ENCODE results near the gene SLC6A19. TPM values are rescaled to one million over a fixed set of nuclear protein-coding genes. Genes with fewer than 3 reads are reported as not detected.

The SLC6A19 gene
- total and polyA plus RNA-seq, 9 of the 15 experiments (the other 6 are each of a cell fraction or from before 2014, with no cell fraction given): 0.03 to 1.6 (median 0.59) TPM

DNA sequence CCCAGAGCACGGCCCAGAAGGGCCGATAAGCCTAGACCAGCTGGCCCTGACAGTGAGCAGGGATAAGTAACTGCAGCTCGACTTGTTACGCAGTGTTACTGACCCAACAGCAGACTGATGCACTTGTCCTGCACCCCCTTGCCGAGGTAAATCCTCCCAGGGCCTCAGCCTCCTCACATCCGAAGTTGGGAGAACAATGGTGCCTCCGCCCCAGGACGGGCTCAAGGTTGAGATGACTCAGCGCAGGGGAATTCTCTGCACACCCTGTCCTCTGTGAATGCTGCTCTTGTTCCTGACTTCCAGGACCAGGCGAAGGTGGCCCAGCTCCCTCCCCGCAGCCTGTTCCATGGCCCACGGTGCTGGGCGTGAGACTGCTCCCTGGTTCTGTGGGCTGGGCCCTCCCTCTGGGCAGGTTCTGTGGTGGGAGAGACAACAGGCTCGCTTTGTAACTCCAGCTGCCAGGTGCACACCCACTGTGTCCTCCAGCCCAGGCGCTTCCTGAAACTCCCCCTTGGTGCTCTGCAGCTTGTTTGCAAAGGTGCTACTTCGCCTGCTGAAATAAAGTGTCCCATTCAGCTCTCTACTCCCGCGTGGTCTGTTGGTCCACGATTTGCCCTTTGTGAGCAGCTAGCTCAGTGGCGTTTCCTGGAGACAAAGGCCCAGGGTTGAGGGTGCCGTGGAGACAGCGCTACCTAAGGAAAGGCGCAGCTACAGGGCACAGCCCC is 40.1 kb upstream of the SLC6A19 start:
- intact Hi-C loops (cut with micrococcal nuclease): loop anchor here (10.0 kb wide), 1 partner anchor 166 kb away; no protein-coding TSS in a partner anchor
- Histone ChIP-seq H3K79me2 (ENCODE audit: control insufficient read depth, insufficient read depth, low read length) (no peaks in the 10 kb centered on the region), H4K20me1 (replicated peaks; ENCODE audit: control insufficient read depth, insufficient read depth, low read length) (peaks cover 34% of the 10 kb centered on the region), H3K27ac (ENCODE audit: extremely low read depth, low read depth, low read length) (no peak overlapping the region), H3K9me1 (ENCODE audit: control insufficient read depth, insufficient read depth, low read length) (peaks cover 4% of the 10 kb centered on the region), H3K27me3 (ENCODE audit: control insufficient read depth in 2 of 2, insufficient read depth in 2 of 2, low read length in 2 of 2) (peaks cover 32 to 82% of the 10 kb centered on the region in 2 experiments; a peak in 4 of 5 replicates), H2AFZ (ENCODE audit: low read depth, low read length) (no peak overlapping the region), H3K9me3 (replicated peaks; ENCODE audit: control insufficient read depth, insufficient read depth, low read depth, low read length) (peaks cover 2% of the 10 kb centered on the region; the same call in 1 of the 2 replicates), H3K9ac (ENCODE audit: insufficient read depth in 1 of 2, low read depth in 2 of 2, low read length in 2 of 2) (no peak overlapping the region; a peak in 1 of 4 replicates), H3K4me2 (ENCODE audit: insufficient read depth, low read length) (no peak overlapping the region), H3K4me3 (no peak overlapping the region), H3K36me3 (ENCODE audit: control insufficient read depth, insufficient read depth, low read length) (no peaks in the 10 kb centered on the region), H3K4me1 (replicated peaks in 1 of 2; ENCODE audit: control insufficient read depth in 2 of 2, insufficient read depth in 2 of 2, low read length in 2 of 2) (peaks cover 0 to 28% of the 10 kb centered on the region in 2 experiments; a peak in 2 of 5 replicates)
- TF ChIP-seq, protein P1, sequence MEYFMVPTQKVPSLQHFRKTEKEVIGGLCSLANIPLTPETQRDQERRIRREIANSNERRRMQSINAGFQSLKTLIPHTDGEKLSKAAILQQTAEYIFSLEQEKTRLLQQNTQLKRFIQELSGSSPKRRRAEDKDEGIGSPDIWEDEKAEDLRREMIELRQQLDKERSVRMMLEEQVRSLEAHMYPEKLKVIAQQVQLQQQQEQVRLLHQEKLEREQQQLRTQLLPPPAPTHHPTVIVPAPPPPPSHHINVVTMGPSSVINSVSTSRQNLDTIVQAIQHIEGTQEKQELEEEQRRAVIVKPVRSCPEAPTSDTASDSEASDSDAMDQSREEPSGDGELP (CRISPR knock-in tag; IDR thresholded peaks at IDR 0.05; ENCODE audit: borderline replicate concordance): peak; percentile 7; the same call in 1 of the 2 replicates
- no peak for TF ChIP-seq SMARCA4 (IDR thresholded peaks at IDR 0.05)
- no TSS peak for BruUV-seq (replicated peaks)
- ChIA-PET CTCF (ENCODE audit: low intra/inter-chr PET ratio) (no interaction called here), POLR2A (interaction anchor here (0.9 to 1.2 kb wide), 2 partner anchors 13 to 495 kb away, joined by 3 to 4 read pairs; no protein-coding TSS in a partner anchor)
- FAIRE-seq (no peak), DNase-seq (ENCODE audit: extremely low read depth in 1 of 4, low spot score in 3 of 4) (no peak), ATAC-seq (peak; percentile 14; the same call in 1 of the 3 replicates)
- in situ Hi-C loops (cut with MboI): no loop called here
- 17% methylated on average over 23 of the region's 23 CpGs for WGBS (ENCODE audit: insufficient coverage, low coverage, missing lambda C conversion rate)

GRCh38 chr5:1161833-1162229 is 39.6 kb upstream of the SLC6A19 start:
- DNase-seq (ENCODE audit: extremely low read depth in 1 of 4, low spot score in 3 of 4) (no peak), ATAC-seq (no peak), FAIRE-seq (no peak)
- Histone ChIP-seq H3K27ac (ENCODE audit: extremely low read depth, low read depth, low read length) (no peak overlapping the region), H3K27me3 (ENCODE audit: control insufficient read depth in 2 of 2, insufficient read depth in 2 of 2, low read length in 2 of 2) (peaks cover 32 to 77% of the 10 kb centered on the region in 2 experiments; a peak in 4 of 5 replicates), H3K4me3 (no peak overlapping the region), H3K79me2 (ENCODE audit: control insufficient read depth, insufficient read depth, low read length) (no peaks in the 10 kb centered on the region), H4K20me1 (replicated peaks; ENCODE audit: control insufficient read depth, insufficient read depth, low read length) (peaks cover 34% of the 10 kb centered on the region), H3K36me3 (ENCODE audit: control insufficient read depth, insufficient read depth, low read length) (no peaks in the 10 kb centered on the region), H3K4me1 (replicated peaks in 1 of 2; ENCODE audit: control insufficient read depth in 2 of 2, insufficient read depth in 2 of 2, low read length in 2 of 2) (peaks cover 0 to 26% of the 10 kb centered on the region in 2 experiments; a peak in 2 of 5 replicates), H2AFZ (ENCODE audit: low read depth, low read length) (no peak overlapping the region), H3K9ac (ENCODE audit: insufficient read depth in 1 of 2, low read depth in 2 of 2, low read length in 2 of 2) (no peak overlapping the region; a peak in 1 of 4 replicates), H3K9me1 (ENCODE audit: control insufficient read depth, insufficient read depth, low read length) (peaks cover 4% of the 10 kb centered on the region), H3K9me3 (replicated peaks; ENCODE audit: control insufficient read depth, insufficient read depth, low read depth, low read length) (peaks cover 2% of the 10 kb centered on the region; the same call in 1 of the 2 replicates), H3K4me2 (ENCODE audit: insufficient read depth, low read length) (no peak overlapping the region)
- BruUV-seq (replicated peaks): no TSS peak
- CTCF ChIA-PET (ENCODE audit: low intra/inter-chr PET ratio): no interaction called here
- in situ Hi-C loops (cut with MboI): no loop called here
- POLR2A ChIA-PET: interaction anchor here (0.9 to 1.2 kb wide), 2 partner anchors 14 to 496 kb away, joined by 3 to 4 read pairs; no protein-coding TSS in a partner anchor
- 2% methylated on average over 19 of the region's 19 CpGs for WGBS (ENCODE audit: insufficient coverage, low coverage, missing lambda C conversion rate)
- intact Hi-C loops (cut with micrococcal nuclease): loop anchor here (10.0 kb wide), 1 partner anchor 167 kb away; no protein-coding TSS in a partner anchor
- TF ChIP-seq CBX2 (IDR thresholded peaks at IDR 0.05; ENCODE audit: insufficient read depth, low read length, poor library complexity, severe bottlenecking) (no peak), BRCA1 (IDR thresholded peaks at IDR 0.05) (no peak), BRCA1 (CRISPR knock-in tag; IDR thresholded peaks at IDR 0.05) (0 out of 2 replicates have a peak, but pooled peaks have one; percentile 62)

All from K562 (cell line).